Mesothelial cell of epicardium (in vitro differentiated cells): ENCODE results near the gene SYCE1. TPM values are rescaled to one million over a fixed set of nuclear protein-coding genes. Genes with fewer than 3 reads are reported as not detected.
"Not testable (repeated sequence)": the region's sequence is repeated elsewhere in the genome, so short reads cannot be mapped to it uniquely, and the experiment has no call there.

Experiments used
- DNase-seq, 2 experiments: peaks; one replicate each; pipeline ENCODE4 v3.0.0; 2021; ENCODE audit warnings: low spot score in 2 of 2; ENCODE audit not compliant: unreplicated experiment in 2 of 2
- H3K27ac Mint-ChIP-seq: 2 replicates; pipeline ENCODE4 v1.8.0; 2021; ENCODE audit warnings: mixed read lengths
- H3K27me3 Mint-ChIP-seq: 2 replicates; pipeline ENCODE4 v1.8.0; 2021; ENCODE audit warnings: low read depth, mixed read lengths
- H3K36me3 Mint-ChIP-seq: 2 replicates; pipeline ENCODE4 v1.8.0; 2021; ENCODE audit warnings: mixed read lengths
- H3K4me1 Mint-ChIP-seq: 2 replicates; pipeline ENCODE4 v1.8.0; 2021; ENCODE audit warnings: mixed read lengths
- H3K4me3 Mint-ChIP-seq: 2 replicates; pipeline ENCODE4 v1.8.0; 2021; ENCODE audit warnings: mild to moderate bottlenecking, moderate library complexity, mixed read lengths
- H3K9me3 Mint-ChIP-seq: 2 replicates; pipeline ENCODE4 v1.8.0; 2021; ENCODE audit warnings: mixed read lengths
- CTCF ChIP-seq: fragments of 200-600 bp; sonication (generic); IDR thresholded peaks from one replicate; pipeline ENCODE4 v1.5.0; 2021; ENCODE audit warnings: antibody characterized with exemption; ENCODE audit not compliant: unreplicated experiment
- total RNA-seq: library from RNA; stranded (reverse); gene quantifications from 3 replicates; pipeline ENCODE4 v1.2.1, GENCODE V29; 2021

SYCE1 gene
- total RNA-seq, 1 donor from 2014 or later, result not detected

- Mint-ChIP-seq H3K27me3 (no peaks in the 10 kb centered on the region), H3K9me3 (peaks cover 59% of the 10 kb centered on the region), H3K27ac (no peak overlapping the region), H3K4me3 (no peak overlapping the region), H3K4me1 (no peaks in the 10 kb centered on the region), H3K36me3 (peaks cover 4% of the 10 kb centered on the region)
- no peak for DNase-seq
- TF ChIP-seq CTCF, result no peak
These were observed 45.1 kb downstream of the SYCE1 start for GRCh38 chr10:133520193-133520738.

GRCh38 chr10:133518517-133518916 lies 46.9 kb downstream of the SYCE1 start:
- not testable (repeated sequence) for H3K27ac Mint-ChIP-seq, H3K36me3 Mint-ChIP-seq, H3K4me3 Mint-ChIP-seq, H3K27me3 Mint-ChIP-seq, DNase-seq, H3K4me1 Mint-ChIP-seq
- peaks cover 67% of the 10 kb centered on the region for H3K9me3 Mint-ChIP-seq

GRCh38 chr10:133516057-133516456 lies 49.3 kb downstream of the SYCE1 start:
- TF ChIP-seq CTCF, result no peak
- peaks cover 67% of the 10 kb centered on the region for H3K9me3 Mint-ChIP-seq
- H3K4me3 Mint-ChIP-seq, result no peak overlapping the region
- DNase-seq, result no peak
- H3K27me3 Mint-ChIP-seq, result no peaks in the 10 kb centered on the region
- H3K36me3 Mint-ChIP-seq, result peaks cover 4% of the 10 kb centered on the region
- no peaks in the 10 kb centered on the region for H3K4me1 Mint-ChIP-seq
- no peak overlapping the region for H3K27ac Mint-ChIP-seq

GRCh38 chr10:133515471-133515870 lies 49.9 kb downstream of the SYCE1 start:
- H3K9me3 Mint-ChIP-seq, result peaks cover 69% of the 10 kb centered on the region
- no peak for DNase-seq
- no peak for TF ChIP-seq CTCF
- no peaks in the 10 kb centered on the region for H3K27me3 Mint-ChIP-seq
- H3K27ac Mint-ChIP-seq, result no peak overlapping the region
- no peak overlapping the region for H3K4me3 Mint-ChIP-seq
- no peaks in the 10 kb centered on the region for H3K4me1 Mint-ChIP-seq
- H3K36me3 Mint-ChIP-seq, result peaks cover 2% of the 10 kb centered on the region

GRCh38 chr10:133511907-133512528 lies 53.4 kb downstream of the SYCE1 start:
- Mint-ChIP-seq H3K4me3 (no peak overlapping the region), H3K27me3 (no peaks in the 10 kb centered on the region), H3K27ac (no peak overlapping the region), H3K36me3 (no peaks in the 10 kb centered on the region), H3K4me1 (no peaks in the 10 kb centered on the region), H3K9me3 (peaks cover 76% of the 10 kb centered on the region)
- DNase-seq, result no peak
- TF ChIP-seq CTCF, result no peak

- H3K9me3 Mint-ChIP-seq, result peaks cover 71% of the 10 kb centered on the region
- H3K36me3 Mint-ChIP-seq, result no peaks in the 10 kb centered on the region
- H3K4me3 Mint-ChIP-seq, result no peak overlapping the region
- no peak for TF ChIP-seq CTCF
- no peak for DNase-seq
- no peak overlapping the region for H3K27ac Mint-ChIP-seq
- no peaks in the 10 kb centered on the region for H3K27me3 Mint-ChIP-seq
- H3K4me1 Mint-ChIP-seq, result no peaks in the 10 kb centered on the region
These were observed 54.0 kb downstream of the SYCE1 start for GRCh38 chr10:133511408-133511807.
